GM19328 (cell line): ENCODE data around the gene MORN1.

Source experiments
- ATAC-seq: cut with Tn5 transposase; IDR thresholded peaks from one replicate; pipeline ENCODE4 v1.9.1; 2021; ENCODE audit warnings: mild to moderate bottlenecking, moderate library complexity; ENCODE audit not compliant: unreplicated experiment

Gene MORN1

DNA sequence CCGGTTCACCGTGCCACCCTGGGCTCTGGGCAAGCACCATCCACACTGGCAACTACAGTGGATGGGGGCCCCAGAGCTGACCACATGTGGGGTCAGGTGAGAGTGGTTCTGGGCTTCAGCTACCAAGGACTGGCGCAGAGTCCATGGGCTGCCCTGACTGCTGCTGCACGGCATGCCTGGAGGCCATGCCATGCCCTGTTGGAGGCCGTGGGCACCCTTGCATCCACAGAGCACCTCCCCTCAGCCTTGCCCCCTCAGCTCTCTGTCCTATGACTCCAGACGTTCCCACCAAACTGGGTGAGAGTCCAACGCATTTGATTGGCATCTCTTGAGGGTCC, 15.5 kb downstream of the MORN1 start:
- no peak for ATAC-seq

DNA sequence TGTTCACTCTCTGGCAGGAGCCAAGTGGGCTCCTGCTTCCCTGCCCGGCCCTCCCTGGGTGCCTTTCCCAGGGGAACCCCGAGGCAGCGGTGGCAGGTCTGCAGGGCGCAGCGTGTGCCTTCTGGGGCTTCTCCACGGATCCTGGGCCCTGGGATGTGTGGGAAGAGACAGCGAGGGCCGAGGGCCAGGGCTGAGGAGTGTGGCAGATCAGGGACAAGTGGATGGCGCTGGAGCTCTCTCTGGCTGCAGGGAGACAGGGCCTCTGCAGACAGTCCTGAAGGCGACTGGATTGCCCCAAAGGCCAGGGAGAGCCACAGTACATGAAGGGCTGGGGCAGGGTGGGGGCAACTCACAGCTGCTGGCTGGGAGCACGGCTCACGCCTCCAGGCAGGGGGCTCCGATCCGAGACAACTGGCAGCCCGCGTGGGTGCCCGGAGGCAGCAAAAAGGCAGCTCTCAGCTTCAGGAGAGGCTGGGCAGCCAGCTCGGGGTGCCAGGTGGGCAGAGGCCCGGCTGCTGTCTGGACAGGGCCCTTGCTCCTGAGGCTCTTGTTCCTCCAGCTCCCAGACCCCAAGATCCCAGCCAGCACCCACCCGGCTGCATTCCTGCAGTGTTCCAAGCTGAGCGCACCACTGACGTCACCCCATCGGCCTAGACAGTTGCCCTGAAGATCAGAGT, 16.0 kb downstream of the MORN1 start:
- no peak for ATAC-seq

DNA sequence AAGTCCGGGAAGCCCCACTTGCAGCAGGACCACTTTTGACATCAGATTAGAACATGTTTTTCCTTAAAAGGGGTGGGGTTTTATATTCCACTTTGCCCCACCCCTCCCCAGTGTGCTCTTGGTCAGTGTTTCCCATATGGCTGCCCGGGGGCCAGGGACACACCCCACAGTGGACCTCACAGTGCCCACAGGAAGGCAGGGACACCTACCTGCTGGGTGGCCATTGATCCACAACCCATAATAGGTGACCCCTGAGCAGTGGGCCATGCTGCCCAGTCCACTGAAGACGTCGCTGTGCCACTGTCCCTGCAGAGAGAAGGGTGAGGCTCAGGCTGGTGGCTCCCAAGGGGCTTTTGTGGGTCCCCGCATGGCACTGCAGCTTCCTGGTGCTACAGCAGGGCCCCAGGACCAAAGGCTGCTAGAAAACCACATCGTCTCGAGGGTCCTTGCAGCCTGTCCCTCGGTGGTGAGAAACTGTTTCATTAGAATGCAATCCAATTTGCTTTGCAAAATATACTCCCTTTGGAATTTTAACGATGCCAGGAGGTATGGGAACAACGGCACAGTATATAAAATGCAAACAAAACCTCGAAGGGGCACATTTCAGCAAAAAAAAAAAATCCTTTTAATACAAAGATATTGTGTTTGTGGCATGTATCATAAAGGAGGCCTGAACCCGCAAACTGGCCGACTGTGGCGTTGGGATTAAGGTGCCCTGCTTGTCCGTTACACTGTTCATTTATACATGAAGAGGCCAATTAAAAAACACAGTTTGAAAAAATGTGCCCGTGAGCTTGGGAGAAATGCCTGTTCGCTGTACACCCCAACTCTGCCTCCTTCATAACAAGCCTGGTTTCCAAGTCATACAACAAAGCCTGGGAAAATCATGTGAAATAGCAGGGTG, 16.9 kb downstream of the MORN1 start:
- no peak for ATAC-seq

DNA sequence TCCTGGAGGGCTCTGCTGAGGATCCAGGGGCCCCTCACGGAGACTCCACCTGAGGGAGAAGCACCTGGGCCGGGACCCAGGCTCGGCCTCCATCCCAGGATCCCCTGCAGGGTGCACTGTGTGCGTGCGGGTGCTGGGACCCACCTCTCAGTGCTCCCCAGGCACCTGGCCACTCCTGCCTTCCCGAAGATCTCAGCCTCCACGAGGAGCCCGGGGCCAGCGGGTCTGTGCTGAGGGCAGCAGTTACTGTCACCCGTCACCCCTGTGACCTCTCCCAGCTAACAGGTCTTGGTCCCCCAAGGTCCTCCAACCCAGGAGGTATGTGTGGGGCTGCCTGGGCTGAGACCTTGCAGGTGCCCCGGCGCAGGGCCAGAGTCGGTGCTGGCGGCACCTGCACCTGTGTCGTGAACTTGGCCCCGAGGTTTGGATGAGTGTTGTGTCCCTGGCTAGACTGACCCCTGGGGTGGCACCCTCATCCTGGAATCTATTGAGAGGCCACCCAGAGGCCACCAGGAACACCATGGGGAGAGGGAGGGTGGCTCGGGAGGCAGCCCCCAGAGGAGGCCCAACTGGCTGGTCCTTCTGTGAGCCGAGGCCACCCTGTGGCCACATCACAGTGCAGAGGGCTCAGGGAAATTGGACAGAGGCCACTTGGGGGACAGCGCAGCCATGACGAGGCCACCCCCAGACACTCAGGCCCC, 17.7 kb downstream of the MORN1 start:
- no peak for ATAC-seq

DNA sequence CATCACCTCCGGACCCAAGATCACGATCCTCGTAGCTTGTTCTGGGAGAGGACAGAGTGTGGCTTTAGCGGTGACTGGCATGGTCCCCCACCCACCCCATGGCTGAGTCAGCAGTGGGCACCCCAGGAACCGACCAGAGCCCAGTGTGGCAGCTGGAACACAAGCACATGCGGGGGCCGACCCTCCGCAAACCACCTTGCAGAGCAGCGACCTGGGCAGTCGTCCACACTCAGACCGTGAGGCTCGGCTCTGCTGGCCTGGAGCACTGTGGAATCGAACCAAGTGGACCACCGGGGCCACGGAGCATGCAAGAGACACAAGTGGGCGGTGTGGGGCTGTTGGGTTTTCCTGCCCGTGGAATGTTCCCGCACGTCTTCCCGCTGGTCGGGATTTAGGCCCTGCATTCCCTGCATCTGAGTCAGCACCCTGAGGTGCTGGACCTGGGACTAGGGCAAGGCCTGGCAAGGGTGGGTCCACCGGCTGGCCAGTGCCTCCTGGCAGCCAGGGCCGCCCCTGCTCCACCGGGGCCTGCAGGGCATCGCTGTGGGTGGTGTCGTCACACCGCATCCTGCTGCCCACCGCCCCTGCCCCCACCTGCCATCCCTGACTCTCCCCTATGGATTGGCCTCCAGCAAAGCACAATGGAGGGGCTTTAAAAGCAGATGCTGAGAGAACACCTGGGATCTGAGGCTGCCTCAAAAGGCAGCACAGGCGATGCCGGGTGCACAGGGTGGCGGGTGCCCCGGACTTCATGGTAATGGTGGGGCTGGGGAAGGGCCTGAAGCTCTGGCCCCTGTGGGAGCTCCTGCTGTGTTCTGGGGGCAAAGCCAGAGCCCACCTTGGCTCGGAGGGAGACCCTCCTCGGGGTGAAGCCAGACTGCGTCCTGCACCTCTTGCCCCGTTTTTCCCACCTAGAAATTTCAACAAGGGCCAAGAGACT, 18.5 kb downstream of the MORN1 start:
- ATAC-seq: no peak

DNA sequence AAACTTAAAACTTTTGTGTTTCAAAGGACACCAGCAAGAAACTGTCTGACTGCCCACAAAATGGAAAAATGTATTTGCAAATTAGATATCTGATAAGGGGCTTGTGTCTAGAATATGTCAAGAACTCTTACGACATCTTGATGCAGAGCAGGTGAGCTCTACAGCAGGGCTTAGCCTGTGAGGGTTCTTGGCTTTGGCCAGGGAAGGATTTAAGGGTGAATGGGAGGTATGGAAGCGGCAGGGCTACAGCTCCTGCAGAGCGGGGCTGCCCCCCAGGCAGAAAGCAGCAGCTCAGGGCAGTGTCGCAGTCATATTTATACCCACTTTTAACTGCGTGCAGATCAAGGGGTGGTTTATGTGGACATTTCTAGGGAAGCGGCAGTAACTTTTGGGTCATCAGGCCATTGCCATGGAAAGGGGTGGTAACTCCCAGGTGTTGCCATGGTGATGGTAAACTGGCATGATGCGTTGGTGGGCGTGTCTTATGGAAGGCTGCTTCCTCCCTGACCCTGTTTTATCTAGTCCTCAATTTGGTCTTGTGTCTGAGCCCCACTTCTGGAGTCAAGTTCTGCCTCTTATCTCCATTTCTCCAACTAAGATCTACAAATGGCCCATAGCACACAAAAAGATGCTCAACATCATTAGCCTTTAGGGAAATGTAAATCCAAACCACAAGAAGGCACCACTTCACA, 23.2 kb downstream of the MORN1 start:
- ATAC-seq: no peak

DNA sequence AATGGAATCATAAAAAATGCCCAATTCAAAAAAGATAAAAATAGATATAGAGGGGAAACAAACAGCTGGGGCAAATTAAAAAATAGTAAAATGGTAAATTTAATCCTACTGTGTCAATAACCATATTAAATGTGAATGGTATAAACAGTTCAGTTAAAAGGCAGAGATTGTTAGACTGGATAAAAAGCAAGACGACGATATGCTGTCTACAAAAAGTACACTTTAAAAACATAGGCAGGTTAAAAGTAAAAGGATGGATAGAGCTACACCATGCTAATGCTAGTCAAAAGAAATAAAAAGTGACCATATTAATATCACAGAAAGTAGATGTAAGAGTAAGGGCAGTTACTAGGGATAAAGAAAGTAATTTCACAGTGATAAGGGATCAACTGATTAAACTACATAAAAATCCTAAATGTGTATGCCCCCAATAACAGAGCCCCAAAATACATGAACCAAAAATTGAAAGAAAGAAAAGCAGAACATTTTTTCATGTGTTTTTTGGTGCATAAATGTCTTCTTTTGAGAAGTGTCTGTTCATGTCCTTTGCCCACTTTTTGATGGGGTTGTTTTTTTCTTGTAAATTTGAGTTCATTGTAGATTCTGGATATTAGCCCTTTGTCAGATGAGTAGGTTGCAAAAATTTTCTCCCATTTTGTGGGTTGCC, 27.4 kb downstream of the MORN1 start:
- no peak for ATAC-seq

DNA sequence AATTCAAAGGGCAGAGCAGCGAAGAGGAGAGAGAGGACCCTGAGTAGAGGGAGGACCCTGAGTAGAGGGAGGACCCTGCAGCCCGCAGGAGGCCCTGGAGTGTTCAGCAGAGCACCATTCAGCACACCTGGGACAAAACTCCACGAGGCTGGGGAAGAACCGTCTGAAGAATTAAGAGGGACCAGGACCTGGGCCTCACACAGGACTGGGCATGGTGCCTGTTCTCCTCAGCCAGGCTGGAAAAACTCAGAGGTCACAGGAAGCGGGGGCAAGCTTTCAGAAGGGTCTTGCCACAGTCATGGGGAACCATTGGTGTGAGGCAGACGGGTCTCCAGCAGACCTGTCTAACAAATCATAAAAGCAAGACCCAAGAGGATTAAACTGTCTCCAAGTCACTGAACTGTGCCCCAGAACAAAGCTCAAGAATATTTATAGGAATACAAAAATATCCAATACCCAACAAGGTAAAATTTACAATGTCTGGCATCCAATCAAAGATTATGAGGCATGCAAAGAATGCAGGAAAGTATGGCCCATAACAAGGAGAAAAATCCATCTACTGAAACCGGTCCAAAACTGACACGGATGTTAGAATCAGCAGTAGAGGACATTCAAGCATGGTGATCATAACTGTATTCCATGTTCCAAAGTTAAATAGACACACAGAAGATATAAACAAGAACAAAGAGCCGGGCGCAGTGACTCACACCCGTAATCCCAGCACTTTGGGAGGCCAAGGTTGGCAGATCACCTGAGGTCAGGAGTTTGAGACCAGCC, 30.6 kb downstream of the MORN1 start:
- no peak for ATAC-seq

DNA sequence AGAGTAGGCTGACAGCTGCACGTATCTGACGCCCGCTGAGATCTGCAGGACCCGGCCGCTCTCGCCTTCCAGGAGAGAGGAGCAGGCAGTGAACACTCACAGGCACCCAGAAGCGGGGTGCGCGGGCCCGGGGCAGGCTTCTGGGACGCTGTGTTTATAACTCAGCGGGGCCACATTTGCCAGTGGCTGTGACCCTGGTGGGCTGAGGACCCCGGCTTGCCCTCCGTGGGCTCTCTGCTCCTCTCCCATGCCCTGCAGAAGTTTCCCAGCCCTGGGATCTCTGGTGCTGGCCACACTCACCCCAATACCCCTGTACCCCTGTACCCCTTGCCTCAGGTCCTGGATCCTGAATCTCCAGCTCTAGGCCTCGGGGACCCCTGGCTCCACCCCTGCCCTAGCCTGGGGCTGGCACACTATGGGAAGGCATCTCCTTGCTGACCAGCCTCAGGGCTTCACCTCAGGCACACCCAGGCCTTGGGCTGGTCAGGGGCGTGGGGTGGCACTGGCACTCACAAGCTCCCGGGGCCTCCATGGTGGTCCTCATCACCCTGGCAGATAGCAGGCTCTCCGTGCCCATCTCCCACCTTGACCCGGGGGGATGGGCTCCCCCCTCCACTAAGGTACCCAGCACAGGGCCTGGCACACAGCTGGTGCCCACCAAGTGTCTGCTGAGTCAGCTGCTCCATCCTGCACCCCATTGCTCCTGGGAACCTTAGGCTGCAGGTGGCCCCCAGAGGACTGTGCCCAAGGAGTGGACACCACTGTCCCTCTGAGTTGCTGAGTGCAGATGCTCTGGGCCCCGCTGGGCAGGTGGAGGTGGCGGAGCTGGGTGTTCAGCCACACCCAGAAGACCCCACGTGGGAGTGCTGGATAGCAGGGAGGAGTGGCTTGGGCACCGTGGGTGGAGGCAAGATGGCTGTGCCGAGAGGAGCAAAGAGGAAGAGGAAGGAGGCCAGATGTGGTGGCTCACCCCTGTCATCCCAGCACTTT, 32.4 kb downstream of the MORN1 start:
- ATAC-seq: no peak

DNA sequence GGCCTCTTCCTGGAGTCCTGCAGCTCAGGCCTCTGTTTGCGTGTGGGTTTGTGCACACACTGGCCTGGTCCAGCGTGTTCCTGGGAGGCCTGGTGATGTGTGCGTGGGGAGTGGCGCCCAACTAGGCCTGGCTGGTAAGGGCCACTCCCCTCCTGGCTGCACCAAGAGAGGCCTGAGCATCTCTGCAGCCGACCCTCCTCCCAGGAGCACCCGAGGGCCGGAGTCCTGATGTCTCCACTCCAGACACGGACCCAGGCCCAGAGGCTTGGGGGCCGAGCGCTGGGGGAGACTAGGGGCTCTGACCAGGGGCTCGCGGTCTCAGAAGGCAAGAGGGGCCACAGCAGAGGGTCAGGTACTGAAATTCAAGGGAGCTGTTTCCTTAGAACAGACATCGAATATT, 33.3 kb downstream of the MORN1 start:
- ATAC-seq: no peak

DNA sequence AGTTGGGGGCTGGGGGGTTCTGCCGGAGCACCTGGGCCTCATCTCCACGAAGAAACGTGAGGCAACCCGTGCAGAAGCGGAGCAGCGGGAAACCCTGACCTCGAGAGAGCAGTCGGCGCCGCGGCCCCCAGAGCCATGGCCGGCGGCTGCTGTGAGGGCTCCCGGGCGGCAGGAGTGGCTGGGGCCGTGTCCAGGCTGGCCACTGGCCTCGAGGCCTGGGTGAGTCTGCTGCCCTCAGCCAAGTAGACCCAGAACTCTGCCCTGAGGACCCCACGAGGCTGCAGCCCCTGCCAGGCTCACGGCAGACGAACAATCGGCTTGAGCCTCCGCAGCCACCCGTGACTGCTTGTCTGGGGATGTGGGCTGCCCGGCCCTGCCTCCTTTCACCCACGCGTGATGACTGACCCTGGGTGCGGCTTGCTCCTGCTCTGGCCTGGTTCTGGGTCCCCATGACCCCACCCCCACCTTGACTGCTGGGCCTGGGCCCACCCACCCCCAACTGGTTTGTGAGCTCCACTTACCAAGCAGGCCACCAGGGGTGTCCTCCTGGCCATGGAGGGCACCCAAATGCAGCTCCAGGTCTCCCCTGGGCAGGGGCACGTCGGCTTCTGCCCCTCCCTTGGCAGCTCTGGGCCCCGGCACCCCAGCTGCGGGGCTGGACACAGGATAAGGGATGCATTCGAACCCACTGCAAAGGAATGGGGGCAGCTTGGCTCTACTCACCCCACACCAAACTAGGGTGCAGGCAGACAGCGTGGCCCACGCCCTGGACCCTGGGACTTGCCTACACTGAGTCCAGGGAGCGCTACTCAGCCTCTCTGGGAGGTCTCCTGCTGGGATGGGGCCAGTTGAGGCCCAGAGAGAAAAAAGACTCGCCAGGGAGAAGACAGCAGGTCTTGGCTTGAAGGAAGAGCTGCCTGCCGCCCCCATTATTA, 34.2 kb downstream of the MORN1 start:
- no peak for ATAC-seq

DNA sequence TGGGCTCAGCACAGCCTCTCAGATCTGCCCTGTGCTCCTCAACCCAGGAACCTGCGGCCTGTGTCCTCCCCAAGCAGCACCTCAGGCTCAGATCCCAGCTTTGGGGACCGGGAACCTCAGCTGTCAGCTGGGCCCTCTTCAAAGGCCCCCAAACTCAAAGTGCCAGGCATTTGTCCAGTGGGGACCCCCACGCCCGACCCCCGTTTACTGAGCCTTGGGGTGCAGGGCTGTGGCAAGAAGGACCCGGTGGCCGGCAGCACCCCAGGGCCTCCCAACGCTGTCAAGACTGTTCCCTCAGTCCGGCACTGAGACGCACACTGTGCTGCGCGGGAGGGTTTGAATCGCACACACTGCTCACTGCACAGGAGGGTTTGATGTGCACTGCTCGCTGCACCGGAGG, 35.0 kb downstream of the MORN1 start:
- no peak for ATAC-seq

DNA sequence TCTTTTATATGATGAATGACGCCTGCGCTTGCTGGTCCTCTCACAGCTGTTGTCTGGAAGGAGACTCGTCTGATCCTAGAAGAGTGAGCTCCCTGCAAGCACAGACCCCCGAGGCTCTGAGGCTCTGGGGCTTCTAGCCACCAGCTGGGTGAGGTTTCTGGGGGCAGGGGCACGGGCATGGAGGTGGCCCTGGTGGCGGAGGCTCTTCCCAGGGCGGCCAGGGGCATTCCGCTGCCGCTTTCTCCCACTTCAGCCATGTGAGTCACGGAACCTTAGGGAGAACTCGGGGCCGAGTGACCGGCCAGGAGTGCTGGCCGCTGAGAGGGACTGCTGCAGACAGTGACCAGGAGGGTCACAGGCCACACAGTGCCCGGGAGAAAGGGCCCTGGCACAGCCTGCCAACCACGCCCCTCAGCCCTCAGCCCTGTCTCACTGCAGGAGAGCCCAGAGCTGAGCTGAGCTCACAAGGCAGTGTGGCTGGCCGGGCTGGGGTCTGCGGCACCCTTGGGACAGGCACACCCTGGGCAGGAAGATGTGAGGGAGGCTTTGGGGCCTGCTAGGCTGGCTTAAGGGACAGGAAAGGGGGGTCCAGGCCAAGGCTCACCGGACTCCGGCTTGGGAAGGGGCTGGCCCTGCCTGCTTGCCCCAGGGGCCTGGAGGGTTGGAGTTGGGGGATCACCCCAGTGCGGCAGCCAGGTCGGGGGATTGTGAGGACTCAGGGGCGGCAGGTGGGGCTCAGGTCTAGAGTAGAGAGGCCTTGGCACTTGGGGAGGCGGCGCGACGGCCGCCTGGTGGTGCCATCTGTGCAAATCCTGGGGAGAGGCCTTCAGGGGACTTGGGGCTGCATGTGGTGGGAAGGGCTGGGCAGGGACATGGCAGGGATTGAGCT, 35.7 kb downstream of the MORN1 start:
- no peak for ATAC-seq

DNA sequence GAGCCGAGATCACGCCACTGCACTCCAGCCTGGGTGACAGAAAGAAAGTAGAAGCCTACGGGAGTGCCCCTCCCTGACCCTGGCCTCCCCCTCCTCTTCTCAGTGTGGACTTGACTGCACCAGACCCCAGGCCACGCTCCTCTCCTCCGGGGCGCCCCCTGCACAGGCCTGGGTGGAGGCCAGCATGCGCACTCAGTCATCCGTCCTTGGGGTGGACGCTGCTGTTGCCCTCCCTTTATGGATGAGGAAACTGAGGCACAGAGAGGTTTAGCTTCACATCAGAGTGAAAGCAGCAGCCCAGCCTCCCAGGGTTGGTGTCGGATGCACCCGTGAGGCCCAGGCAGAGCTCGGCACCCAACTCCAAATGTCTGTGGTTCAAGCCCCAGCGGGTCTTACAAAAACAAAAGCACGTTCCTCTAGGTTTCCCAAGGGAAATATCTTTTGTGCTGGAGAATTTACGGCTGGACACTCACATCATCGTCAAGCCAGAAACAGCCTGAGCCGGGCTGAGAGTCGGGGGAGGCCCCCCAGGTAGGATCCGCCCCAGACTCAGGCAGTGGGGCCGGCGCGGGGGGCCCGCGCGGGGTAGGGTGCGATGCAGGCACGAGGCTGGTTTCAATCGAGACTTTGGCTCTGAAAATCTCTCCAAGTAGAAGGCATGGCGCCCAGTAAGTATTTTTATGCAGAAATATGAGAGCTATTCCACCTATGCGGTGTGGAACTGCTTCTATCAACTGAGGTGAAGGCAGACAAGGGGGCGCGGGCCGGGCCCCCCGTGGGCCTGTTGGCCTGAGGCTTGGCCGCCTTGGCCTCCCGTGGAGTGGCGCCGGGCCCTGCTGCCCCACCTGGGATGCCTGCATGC, 36.6 kb downstream of the MORN1 start:
- ATAC-seq: no peak
